ENCODE measurements around the gene SPART. TPM values are rescaled to one million over a fixed set of nuclear protein-coding genes. Genes with fewer than 3 reads are reported as not detected.

SPART gene
- total RNA-seq, 2 experiments from 2014 or later: 19.7 to 19.8 TPM

DNA sequence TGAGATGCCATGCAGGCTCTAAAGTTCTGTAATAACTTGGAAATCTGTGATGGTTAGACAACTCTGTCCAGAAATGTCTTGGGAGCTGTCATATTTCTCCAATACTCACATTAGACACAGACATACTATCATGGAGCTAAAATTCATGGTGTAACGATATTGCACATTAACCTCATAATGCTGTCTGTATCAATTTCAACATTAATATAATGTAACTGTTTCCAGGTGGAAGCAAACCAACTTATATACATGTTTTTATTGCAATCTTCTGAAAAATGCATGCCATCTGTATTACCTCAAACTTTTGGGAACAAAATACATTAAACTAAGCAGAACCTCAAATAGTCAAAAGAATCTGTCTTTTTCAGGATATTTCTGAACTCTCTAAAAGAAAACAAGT is 14.7 kb upstream of the SPART start:
- H3K27ac Mint-ChIP-seq: no peak overlapping the region
- H3K4me1 Mint-ChIP-seq: no peaks in the 10 kb centered on the region
- POLR2A ChIA-PET: no interaction called here

DNA sequence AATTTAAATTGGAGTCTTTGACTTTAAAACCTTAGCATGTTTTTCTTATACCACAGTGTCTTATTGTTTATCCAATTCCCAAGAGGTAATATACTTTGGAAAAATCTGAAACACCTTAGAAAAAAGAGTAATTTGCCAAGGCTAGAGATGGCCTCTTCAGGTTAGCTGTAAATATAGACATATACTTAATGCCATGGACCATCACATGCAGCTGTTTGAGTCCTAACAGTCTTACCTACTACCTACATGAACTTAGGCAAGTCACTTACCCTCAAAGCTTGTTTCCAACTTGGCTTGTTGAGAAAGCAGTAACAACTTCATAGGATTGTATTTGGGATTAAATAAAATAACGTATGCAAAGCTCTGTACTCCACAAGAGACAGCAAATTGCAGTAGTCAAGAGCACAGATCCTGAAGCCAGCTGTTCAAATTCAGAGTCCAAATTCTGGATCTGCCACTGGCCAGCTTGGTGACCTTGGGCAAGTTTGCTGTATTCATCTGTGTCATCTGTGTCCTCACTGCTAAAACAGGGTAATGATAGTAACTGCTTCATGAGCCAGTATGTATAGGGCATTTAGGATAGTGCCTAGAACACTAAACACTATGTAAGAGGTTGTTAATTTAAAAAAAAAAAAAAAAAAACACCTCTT is 13.2 kb upstream of the SPART start:
- POLR2A ChIA-PET: no interaction called here

More for the DNA sequence above, 14.7 kb upstream of the SPART start:
- DNase-seq (no peak), ATAC-seq (ENCODE audit: low read depth) (no peak)
- Mint-ChIP-seq H3K9me3 (no peaks in the 10 kb centered on the region), H3K27me3 (peaks cover 16% of the 10 kb centered on the region), H3K36me3 (no peaks in the 10 kb centered on the region), H3K4me3 (no peak overlapping the region)

DNA sequence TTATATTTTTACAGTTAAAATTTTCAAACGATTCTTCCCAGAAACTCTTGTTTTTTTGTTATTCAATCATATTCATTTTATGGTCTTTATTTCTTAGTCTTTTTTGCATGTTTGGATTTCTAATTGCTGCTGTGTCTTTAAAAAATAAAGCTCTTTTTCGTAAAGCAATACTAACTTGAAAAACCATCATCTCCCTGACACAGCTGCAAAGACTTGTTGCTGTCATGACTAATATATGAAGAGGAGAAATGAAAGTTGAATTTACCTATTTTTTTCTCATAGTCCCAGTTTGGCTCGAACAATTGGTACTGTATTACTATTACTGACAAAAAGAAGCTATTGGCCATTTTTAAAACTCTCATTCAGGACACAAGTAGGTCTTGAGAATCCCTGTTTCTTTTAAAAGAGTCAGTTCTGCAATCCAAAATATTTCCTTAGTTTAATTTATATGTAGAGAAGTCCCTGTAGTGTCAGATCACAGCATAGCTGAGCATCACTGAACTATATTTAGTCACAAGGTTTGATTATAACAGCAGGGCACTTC is 12.1 kb upstream of the SPART start:
- POLR2A ChIA-PET: no interaction called here
- Mint-ChIP-seq H3K4me1 (no peaks in the 10 kb centered on the region), H3K27ac (no peak overlapping the region), H3K9me3 (no peaks in the 10 kb centered on the region), H3K4me3 (no peak overlapping the region), H3K36me3 (no peaks in the 10 kb centered on the region), H3K27me3 (peaks cover 11% of the 10 kb centered on the region)
- DNase-seq: no peak
- no peak for ATAC-seq (ENCODE audit: low read depth)

More for the DNA sequence above, 13.2 kb upstream of the SPART start:
- ATAC-seq (ENCODE audit: low read depth) (no peak), DNase-seq (no peak)
- Mint-ChIP-seq H3K27me3 (peaks cover 16% of the 10 kb centered on the region), H3K27ac (no peak overlapping the region), H3K4me3 (no peak overlapping the region), H3K9me3 (no peaks in the 10 kb centered on the region), H3K4me1 (no peaks in the 10 kb centered on the region), H3K36me3 (no peaks in the 10 kb centered on the region)

DNA sequence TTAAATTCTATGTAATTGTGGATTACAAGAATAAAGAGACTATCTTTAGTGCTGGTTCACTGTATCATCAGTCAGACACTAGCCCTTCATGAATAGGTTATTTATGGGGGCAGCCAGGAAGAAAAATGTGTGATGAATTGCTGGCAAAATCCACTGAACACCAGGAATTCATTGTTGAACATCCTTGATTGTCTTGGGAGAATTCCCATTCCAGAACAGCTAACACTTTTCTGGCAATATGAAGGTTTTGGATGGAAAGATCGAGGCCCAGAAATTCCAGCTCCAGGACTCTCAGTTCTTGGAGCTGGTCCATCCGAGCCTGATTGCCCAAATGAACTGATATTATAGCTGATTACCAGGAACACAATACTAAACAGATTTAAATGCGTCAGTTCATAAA is 11.5 kb upstream of the SPART start:
- Mint-ChIP-seq H3K27me3 (peaks cover 11% of the 10 kb centered on the region), H3K36me3 (no peaks in the 10 kb centered on the region)
- POLR2A ChIA-PET: no interaction called here

DNA sequence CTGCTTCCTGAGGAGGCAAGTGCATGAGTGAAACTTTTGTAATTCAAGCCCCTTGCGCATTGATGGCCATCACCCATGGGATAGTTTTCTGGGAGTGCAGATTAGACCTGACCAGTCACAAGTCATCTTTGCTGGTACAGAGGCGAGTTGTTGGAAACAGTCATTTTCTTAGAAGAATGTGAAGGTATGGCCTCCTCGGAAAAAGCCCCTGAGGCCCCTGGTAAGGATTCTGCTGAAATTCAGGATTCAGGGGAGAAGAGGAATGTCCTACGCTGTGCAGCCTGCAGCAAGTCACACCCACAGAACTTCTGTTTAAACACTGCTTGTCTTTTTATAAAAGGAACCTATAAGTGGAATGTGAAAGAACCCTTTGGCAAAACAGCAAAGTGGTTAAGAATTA is 11.0 kb upstream of the SPART start:
- no peak for ATAC-seq (ENCODE audit: low read depth)
- no peak for DNase-seq
- Mint-ChIP-seq H3K27me3 (peaks cover 11% of the 10 kb centered on the region), H3K27ac (no peak overlapping the region), H3K4me1 (no peaks in the 10 kb centered on the region), H3K36me3 (no peaks in the 10 kb centered on the region), H3K4me3 (no peak overlapping the region), H3K9me3 (no peaks in the 10 kb centered on the region)
- POLR2A ChIA-PET: no interaction called here

More for the DNA sequence above, 11.5 kb upstream of the SPART start:
- no peak for DNase-seq
- Mint-ChIP-seq H3K27ac (no peak overlapping the region), H3K4me3 (no peak overlapping the region), H3K4me1 (no peaks in the 10 kb centered on the region), H3K9me3 (no peaks in the 10 kb centered on the region)
- ATAC-seq (ENCODE audit: low read depth): no peak

DNA sequence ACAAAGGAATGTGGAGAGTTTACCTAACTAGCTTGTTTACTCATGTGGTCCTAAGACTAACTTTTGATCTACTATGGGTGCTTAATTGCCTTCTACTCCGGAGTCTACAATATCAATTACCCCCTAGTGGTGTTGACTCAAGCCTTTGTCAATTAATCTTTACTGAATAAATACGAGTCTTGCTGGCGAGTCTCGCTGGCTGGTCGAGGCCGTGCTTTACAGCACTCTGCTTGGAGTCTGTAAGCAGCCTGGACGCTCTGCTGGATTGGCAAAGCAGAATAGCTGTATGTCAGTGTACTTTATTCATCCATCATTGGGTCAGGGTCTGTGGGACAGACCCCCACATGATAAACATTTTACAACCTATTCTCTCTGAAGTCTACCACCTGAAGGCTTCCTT is 9.9 kb upstream of the SPART start:
- ATAC-seq (ENCODE audit: low read depth) (no peak), DNase-seq (no peak)
- no peaks in the 10 kb centered on the region for H3K4me1 Mint-ChIP-seq
- H3K9me3 Mint-ChIP-seq: no peaks in the 10 kb centered on the region
- peaks cover 15% of the 10 kb centered on the region for H3K27me3 Mint-ChIP-seq
- no peak overlapping the region for H3K27ac Mint-ChIP-seq
- no peak overlapping the region for H3K4me3 Mint-ChIP-seq
- no peaks in the 10 kb centered on the region for H3K36me3 Mint-ChIP-seq
- POLR2A ChIA-PET: no interaction called here

DNA sequence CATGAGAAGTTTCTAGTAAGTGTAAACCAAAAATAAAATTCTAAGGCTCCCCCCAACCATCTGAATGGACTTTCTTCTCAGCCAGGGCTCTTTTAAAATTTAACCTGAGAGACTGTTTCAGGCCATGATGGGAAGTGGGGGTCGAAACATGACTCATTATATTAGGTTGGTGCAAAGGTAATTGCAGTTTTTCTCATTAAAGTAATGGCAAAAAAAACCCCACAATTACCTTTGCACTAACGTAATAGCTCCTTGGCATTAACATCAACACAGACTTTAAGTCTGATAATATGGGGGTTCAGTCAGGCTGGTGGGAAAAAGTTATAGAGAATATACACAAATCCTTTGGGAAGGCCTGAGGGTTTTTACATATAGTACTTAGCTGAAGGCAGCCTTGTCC is 9.4 kb upstream of the SPART start:
- H3K4me1 Mint-ChIP-seq: no peaks in the 10 kb centered on the region
- H3K9me3 Mint-ChIP-seq: no peaks in the 10 kb centered on the region
- peaks cover 13% of the 10 kb centered on the region for H3K27me3 Mint-ChIP-seq
- POLR2A ChIA-PET: no interaction called here
- no peak overlapping the region for H3K4me3 Mint-ChIP-seq
- DNase-seq (no peak), ATAC-seq (ENCODE audit: low read depth) (no peak)
- no peaks in the 10 kb centered on the region for H3K36me3 Mint-ChIP-seq
- no peak overlapping the region for H3K27ac Mint-ChIP-seq

DNA sequence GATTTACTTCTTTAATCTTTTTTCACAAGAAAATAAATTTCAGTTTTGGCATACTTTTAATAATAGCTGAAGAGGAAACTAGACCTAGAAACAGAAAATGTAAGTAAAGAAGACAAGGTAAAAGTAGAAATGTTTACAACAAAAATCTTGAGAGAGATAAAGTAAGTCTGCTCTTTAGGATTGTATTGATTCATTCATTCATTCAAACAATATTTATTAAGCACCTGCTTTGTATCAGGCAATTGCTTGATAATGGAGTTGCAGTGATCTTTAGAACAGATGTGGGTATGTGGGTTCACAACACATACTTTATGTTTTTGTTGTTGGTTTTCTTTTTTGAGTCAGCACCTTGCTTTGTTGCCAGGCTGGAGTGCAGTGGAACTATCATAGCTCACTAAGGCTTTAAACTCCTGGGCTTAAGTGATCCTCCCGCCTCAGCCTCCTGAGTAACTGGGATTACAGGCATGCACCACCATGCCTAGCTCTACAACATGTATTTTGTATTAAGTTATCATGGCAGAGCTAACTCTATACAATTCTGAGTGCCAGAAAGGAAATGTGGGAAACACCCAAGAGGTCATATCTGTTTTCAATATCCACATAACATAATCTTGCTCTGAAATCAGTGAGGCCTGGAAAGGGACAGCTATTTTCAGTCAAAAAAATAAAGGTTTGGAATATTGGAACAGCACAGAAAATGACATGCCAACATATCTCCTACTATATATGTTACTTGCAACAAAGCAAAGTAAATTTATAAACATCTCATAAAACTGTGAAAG is 8.8 kb upstream of the SPART start:
- ATAC-seq (ENCODE audit: low read depth) (no peak), DNase-seq (no peak)
- H3K9me3 Mint-ChIP-seq: no peaks in the 10 kb centered on the region
- H3K4me1 Mint-ChIP-seq: no peaks in the 10 kb centered on the region
- H3K4me3 Mint-ChIP-seq: no peak overlapping the region
- no peaks in the 10 kb centered on the region for H3K36me3 Mint-ChIP-seq
- H3K27me3 Mint-ChIP-seq: peaks cover 7% of the 10 kb centered on the region
- POLR2A ChIA-PET: no interaction called here
- H3K27ac Mint-ChIP-seq: no peak overlapping the region

DNA sequence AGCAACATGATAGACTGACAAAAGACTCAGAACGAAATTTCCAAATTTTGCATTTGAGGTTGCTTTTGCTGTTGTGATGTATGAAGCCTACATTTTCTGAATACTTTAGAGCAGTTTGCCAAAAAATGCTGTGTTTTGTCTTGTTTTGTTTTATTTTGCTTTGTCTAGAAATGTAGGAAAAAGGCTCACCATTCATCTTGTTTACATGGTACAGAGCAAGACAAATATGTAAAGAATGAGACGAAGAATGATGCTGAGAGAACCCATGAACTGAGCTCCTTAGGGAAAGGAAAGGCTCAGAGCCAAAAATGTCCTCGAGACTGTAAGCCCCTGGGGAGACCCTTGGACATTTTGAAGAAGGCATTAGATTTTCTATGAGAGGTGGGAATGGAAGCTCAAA is 6.8 kb upstream of the SPART start:
- H3K27ac Mint-ChIP-seq: no peak overlapping the region
- H3K4me1 Mint-ChIP-seq: no peaks in the 10 kb centered on the region
- no peak overlapping the region for H3K4me3 Mint-ChIP-seq
- H3K36me3 Mint-ChIP-seq: no peaks in the 10 kb centered on the region
- DNase-seq (no peak), ATAC-seq (ENCODE audit: low read depth) (no peak)
- H3K27me3 Mint-ChIP-seq: peaks cover 4% of the 10 kb centered on the region
- POLR2A ChIA-PET: no interaction called here
- no peaks in the 10 kb centered on the region for H3K9me3 Mint-ChIP-seq

DNA sequence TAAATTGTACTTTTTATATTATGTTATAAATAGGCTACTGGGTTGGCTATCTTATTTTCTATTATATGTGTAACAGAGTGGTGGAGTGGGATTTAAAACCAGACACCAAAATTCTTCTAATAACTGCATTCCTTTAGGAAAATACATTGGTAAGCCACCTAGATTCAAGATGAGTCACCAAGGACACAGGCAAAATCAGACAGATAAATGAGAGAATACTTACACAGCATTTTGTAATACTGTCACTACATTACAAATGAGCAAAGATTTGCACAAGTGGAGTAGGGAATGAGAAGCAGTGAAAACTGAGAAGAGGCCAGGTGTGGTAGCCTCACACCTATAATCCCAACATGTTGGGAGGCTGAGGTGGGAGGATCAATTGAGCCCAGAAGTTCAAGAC is 6.2 kb upstream of the SPART start:
- DNase-seq: no peak
- Mint-ChIP-seq H3K27ac (no peak overlapping the region), H3K36me3 (no peaks in the 10 kb centered on the region), H3K27me3 (peaks cover 4% of the 10 kb centered on the region), H3K4me1 (no peaks in the 10 kb centered on the region), H3K9me3 (no peaks in the 10 kb centered on the region), H3K4me3 (no peak overlapping the region)
- ATAC-seq (ENCODE audit: low read depth): no peak
- POLR2A ChIA-PET: no interaction called here

DNA sequence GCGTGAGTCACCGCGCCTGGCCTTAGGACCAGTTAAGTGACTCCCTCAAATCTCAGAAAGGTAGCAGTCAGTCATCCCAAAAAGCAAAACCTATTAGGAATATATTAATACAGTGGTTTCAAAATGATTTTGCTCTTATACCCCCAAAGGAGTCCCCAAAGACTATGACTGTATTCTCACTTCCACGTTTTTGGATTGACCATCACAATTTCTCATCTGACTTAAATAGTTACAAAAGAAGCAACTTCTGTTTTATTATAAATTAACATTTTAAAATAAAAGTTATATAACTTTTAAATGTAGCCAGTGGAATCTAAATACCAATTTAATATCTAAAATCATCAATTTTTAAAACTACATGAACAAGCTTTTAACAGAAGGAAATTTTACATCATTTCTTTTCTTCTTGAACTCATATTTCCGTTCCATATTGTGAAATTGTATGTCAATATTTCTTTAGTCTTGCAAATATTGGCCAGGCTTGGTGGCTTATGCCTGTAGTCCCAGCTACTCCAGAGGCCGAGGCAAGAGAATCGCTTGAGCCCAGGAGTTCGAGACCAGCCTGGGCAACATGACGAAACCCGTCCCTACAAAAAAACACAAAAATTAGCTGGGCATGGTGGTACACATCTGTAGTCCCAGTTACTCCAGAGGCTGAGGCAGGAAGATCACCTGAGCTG is 1.5 kb upstream of the SPART start:
- Mint-ChIP-seq H3K4me1 (peaks cover 17% of the 10 kb centered on the region), H3K4me3 (no peak overlapping the region), H3K27me3 (peaks cover 4% of the 10 kb centered on the region), H3K9me3 (no peaks in the 10 kb centered on the region), H3K36me3 (no peaks in the 10 kb centered on the region), H3K27ac (no peak overlapping the region)
- DNase-seq (no peak), ATAC-seq (ENCODE audit: low read depth) (no peak)
- POLR2A ChIA-PET: no interaction called here

DNA sequence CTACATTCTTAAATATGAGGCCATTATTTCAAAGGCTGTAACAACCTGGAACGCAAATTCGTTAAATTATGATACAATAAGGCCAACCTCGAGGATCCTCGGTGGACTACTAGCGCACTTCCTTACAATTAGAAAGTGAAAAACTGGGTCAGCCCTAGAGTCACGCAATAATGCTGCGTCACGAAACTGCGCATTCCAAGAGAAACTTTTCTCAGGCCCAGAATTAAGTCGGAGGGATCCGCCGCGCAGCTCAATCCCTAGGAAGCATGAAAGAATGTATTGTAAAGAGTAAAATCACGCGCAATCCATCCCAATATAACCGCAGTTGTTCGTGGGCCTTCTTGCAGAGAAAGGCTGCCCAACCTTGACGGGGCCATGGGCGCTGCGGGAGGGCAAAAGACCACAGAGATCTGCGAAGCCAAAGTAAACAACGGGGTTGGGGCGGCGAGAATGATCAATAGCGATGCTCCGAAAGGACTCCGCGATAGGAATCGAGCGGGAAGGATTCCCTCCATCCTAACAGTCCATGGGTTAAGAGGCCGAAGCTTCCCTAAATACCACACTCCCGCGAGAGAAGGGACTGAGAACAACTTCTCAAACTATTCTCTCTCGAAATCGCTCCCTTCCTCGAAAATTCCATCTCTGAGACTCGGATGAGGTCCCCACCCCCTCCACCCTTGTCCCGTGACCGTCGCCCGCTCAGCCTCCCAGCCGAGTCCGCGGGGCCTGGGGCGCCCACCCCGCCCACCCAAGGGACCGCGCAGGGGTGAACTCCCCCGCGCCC is 564 bp downstream of the SPART start:
- H3K27me3 Mint-ChIP-seq: no peaks in the 10 kb centered on the region
- peaks cover 3% of the 10 kb centered on the region for H3K36me3 Mint-ChIP-seq
- peak; percentile 21 for ATAC-seq (ENCODE audit: low read depth)
- POLR2A ChIA-PET: interaction anchor here (1.3 kb wide), 1 partner anchor 655 kb away, joined by 5 read pairs; the partner anchor contains the start of gene EXOSC8
- peak; percentile 56 for DNase-seq
- peak overlapping the region; percentile 91 for H3K4me3 Mint-ChIP-seq
- peaks cover 20% of the 10 kb centered on the region for H3K4me1 Mint-ChIP-seq
- H3K9me3 Mint-ChIP-seq: no peaks in the 10 kb centered on the region
- H3K27ac Mint-ChIP-seq: peak overlapping the region; percentile 92

DNA sequence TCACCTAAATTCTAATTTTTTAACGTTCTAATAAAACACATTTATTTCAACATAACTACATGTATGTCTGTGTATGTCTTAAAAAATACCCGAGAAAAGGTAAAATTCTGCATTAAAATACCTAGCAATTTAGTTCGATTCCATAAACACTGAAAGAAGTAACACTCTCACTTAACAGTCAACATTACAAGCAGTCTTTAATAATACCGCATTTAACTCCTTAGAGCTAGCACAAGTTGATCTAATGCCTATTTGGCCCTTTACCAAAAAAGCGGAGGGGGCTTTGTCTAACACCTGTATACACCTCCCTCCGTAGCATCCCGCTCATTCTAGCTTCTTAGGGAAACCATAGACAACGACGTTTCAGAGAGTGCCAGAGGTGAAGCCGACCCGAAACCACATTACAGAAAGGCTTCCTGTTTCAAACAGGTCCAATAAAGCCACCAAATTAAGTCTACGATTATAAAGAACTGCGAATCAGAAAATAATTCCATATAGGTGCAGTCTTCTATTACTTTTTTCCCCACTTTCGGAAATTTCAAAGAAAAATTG is 1.2 kb downstream of the SPART start:
- Mint-ChIP-seq H3K4me3 (peak overlapping the region; percentile 91), H3K4me1 (peaks cover 20% of the 10 kb centered on the region), H3K27ac (peak overlapping the region; percentile 92), H3K9me3 (no peaks in the 10 kb centered on the region), H3K27me3 (no peaks in the 10 kb centered on the region), H3K36me3 (peaks cover 3% of the 10 kb centered on the region)
- ATAC-seq (ENCODE audit: low read depth): no peak
- no peak for DNase-seq
- POLR2A ChIA-PET: no interaction called here
